ENCODE data around the gene ITGA6.

- no peak for TF ChIP-seq CTCF (IDR thresholded peaks at IDR 0.05)
- TF ChIP-seq POLR2A (IDR thresholded peaks at IDR 0.05; ENCODE audit: low read depth), result no peak
- TF ChIP-seq EP300 (IDR thresholded peaks at IDR 0.05), result no peak
Observed at GRCh38 chr2:172454404-172455120, 27.2 kb downstream of the ITGA6 start.
